ENCODE data around the gene ARHGEF18. TPM values are rescaled to one million over a fixed set of nuclear protein-coding genes. Genes with fewer than 3 reads are reported as not detected.

ARHGEF18 gene
- polyA plus RNA-seq, 1 experiment = 12.7 TPM

- no peaks in the 10 kb centered on the region for H3K36me3 ChIP-seq (ENCODE audit: control insufficient read depth, insufficient read depth, low read length)
- ChIA-PET POLR2A (no interaction called here), CTCF (interaction anchor here (0.6 to 2.4 kb wide), 4 partner anchors 13 to 127 kb away, joined by 3 to 9 read pairs (median 4); no protein-coding TSS in a partner anchor)
- no peak for DNase-seq (ENCODE audit: low read depth)
- no peak overlapping the region for H3K4me3 ChIP-seq (ENCODE audit: low read depth, low read length)
- TF ChIP-seq CTCF (IDR thresholded peaks at IDR 0.05; ENCODE audit: insufficient read depth, low read depth, low read length) = no peak
- H3K27me3 ChIP-seq (ENCODE audit: control insufficient read depth, insufficient read depth, low read length) = no peaks in the 10 kb centered on the region
Observed at GRCh38 chr19:7382694-7383093, 34.0 kb downstream of the ARHGEF18 start.

- ChIA-PET CTCF (interaction anchor here (0.6 to 2.4 kb wide), 4 partner anchors 26 to 339 kb away, joined by 3 to 9 read pairs (median 4); no protein-coding TSS in a partner anchor), POLR2A (no interaction called here)
- DNase-seq (ENCODE audit: low read depth) = no peak
- Histone ChIP-seq H3K4me3 (ENCODE audit: low read depth, low read length) (no peak overlapping the region), H3K36me3 (ENCODE audit: control insufficient read depth, insufficient read depth, low read length) (no peaks in the 10 kb centered on the region), H3K27me3 (ENCODE audit: control insufficient read depth, insufficient read depth, low read length) (no peaks in the 10 kb centered on the region)
- no peak for TF ChIP-seq CTCF (IDR thresholded peaks at IDR 0.05; ENCODE audit: insufficient read depth, low read depth, low read length)
Observed at GRCh38 chr19:7383284-7383683, 34.5 kb downstream of the ARHGEF18 start.

- no peak for TF ChIP-seq CTCF (IDR thresholded peaks at IDR 0.05; ENCODE audit: insufficient read depth, low read depth, low read length)
- ChIA-PET POLR2A (no interaction called here), CTCF (interaction anchor here (1.2 kb wide), 1 partner anchor 31 kb away, joined by 3 read pairs; no protein-coding TSS in a partner anchor)
- Histone ChIP-seq H3K36me3 (ENCODE audit: control insufficient read depth, insufficient read depth, low read length) (no peaks in the 10 kb centered on the region; the same call in 1 of the 2 replicates), H3K4me3 (ENCODE audit: low read depth, low read length) (no peak overlapping the region), H3K27me3 (ENCODE audit: control insufficient read depth, insufficient read depth, low read length) (no peaks in the 10 kb centered on the region)
- DNase-seq (ENCODE audit: low read depth) = no peak
Observed at GRCh38 chr19:7385062-7385461, 36.3 kb downstream of the ARHGEF18 start.

- Histone ChIP-seq H3K36me3 (ENCODE audit: control insufficient read depth, insufficient read depth, low read length) (no peaks in the 10 kb centered on the region; the same call in 1 of the 2 replicates), H3K4me3 (ENCODE audit: low read depth, low read length) (no peak overlapping the region), H3K27me3 (ENCODE audit: control insufficient read depth, insufficient read depth, low read length) (no peaks in the 10 kb centered on the region)
- ChIA-PET POLR2A (no interaction called here), CTCF (interaction anchor here (1.5 kb wide), 1 partner anchor 20 kb away, joined by 3 read pairs; no protein-coding TSS in a partner anchor)
- DNase-seq (ENCODE audit: low read depth) = no peak
- TF ChIP-seq CTCF (IDR thresholded peaks at IDR 0.05; ENCODE audit: insufficient read depth, low read depth, low read length) = no peak
Observed at GRCh38 chr19:7386308-7386707, 37.6 kb downstream of the ARHGEF18 start.

GRCh38 chr19:7386769-7387168 is 38.0 kb downstream of the ARHGEF18 start:
- ChIA-PET POLR2A (no interaction called here), CTCF (interaction anchor here (1.5 kb wide), 1 partner anchor 20 kb away, joined by 3 read pairs; no protein-coding TSS in a partner anchor)
- no peak for DNase-seq (ENCODE audit: low read depth)
- Histone ChIP-seq H3K27me3 (ENCODE audit: control insufficient read depth, insufficient read depth, low read length) (no peaks in the 10 kb centered on the region), H3K4me3 (ENCODE audit: low read depth, low read length) (no peak overlapping the region), H3K36me3 (ENCODE audit: control insufficient read depth, insufficient read depth, low read length) (no peaks in the 10 kb centered on the region; the same call in 1 of the 2 replicates)
- no peak for TF ChIP-seq CTCF (IDR thresholded peaks at IDR 0.05; ENCODE audit: insufficient read depth, low read depth, low read length)

Data from BJ (cell line).